ENCODE results near the gene PRCP.

The PRCP gene

GRCh38 chr11:82796998-82797961, 103.0 kb downstream of the PRCP start:
- Histone ChIP-seq H3K4me3 (no peak overlapping the region), H3K27ac (peak overlapping the region in 2 of 21 experiments; percentile 6 to 14)

DNA sequence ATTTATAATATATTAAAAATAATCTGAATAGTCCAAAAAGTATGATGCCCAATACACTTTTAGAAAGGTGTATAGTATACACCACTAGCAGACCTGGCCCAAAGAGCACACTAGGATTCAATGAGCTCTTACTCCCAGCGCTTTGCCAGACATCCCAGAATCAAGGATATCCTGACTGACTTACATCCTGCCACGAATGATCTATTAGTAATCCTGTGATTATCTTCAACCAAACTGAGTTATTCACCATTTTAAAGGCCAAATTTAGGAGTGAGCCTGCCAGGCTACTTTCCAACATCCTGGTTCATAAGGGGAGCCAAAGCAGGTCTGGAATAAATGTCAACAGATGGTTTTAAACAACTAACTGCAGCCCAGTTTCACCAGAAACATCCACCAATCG, 105.7 kb downstream of the PRCP start:
- no peak overlapping the region for H3K4me3 ChIP-seq
- no peak overlapping the region for H3K27ac ChIP-seq

DNA sequence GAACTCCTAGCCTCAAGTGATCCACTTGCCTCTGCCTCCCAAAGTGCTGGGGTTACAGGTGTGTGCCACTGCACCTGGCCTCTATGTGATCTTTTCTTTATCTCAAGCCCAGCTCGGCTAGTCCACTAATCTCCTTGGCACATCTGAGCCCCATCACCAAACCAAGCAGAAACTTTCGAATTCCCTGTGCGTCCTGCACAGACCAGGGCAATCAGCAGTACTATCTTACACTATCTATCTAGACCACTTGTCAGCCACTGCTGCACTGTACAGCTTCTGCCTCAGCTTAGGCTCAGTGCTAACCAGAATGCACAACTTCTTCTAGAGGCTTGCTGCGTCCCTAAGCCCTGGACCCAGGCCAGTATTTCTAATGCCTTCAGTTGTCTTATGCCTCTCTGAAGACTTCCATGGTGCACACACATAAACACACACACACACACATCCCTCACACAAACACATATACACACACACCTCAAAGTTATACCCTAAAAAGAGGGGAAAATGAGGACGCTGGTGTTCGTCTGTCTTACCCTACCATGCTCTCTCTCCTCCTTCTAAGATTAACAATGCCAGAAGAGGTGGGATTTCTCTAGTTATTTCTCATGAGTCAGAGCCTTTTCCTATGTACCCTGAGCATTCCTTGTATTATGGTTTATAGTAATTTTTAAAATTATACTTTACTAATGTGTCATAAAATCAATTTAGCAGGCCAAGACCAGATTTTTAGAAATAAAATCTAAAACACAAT, 107.2 kb downstream of the PRCP start:
- no peak overlapping the region for H3K27ac ChIP-seq
- no peak overlapping the region for H3K4me3 ChIP-seq

DNA sequence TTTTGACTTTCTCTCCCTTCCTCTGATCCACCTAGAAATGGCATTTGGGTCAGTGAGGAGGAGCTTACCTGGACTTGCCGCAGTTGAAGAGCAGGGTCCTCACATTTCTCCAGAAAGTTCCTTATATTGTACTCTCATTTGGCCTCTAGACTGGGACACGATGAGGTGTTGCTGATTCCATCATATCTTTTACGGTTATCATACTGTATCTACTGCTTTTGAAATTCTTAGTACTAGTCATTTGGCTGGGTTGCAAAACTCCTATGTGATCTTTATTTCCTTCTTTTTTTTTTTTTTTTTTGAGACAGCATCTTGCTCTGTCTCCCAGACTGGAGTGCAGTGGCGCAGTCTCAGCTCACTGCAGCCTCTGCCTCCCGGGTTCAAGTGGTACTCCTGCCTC, 107.9 kb downstream of the PRCP start:
- H3K4me3 ChIP-seq: no peak overlapping the region
- H3K27ac ChIP-seq: no peak overlapping the region

DNA sequence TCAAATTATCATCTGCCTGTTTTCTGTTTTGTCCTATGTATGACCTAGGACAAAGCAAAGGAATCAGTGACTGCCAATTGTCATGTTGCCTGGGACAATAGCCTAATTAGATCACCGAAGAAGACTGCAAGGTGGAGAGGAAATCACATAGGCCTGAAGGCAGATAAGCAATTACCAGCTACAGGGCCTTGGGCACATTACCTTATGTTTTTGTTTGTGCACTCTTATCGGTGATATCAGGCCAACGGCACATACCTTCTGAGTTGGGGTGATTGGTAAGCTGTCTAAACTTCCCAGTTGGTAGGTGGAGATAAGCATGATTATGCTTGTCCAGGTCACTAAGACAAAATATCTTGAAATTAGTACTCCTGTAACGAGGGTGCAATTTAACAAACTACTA, 108.5 kb downstream of the PRCP start:
- Histone ChIP-seq H3K27ac (no peak overlapping the region), H3K4me3 (no peak overlapping the region)

DNA sequence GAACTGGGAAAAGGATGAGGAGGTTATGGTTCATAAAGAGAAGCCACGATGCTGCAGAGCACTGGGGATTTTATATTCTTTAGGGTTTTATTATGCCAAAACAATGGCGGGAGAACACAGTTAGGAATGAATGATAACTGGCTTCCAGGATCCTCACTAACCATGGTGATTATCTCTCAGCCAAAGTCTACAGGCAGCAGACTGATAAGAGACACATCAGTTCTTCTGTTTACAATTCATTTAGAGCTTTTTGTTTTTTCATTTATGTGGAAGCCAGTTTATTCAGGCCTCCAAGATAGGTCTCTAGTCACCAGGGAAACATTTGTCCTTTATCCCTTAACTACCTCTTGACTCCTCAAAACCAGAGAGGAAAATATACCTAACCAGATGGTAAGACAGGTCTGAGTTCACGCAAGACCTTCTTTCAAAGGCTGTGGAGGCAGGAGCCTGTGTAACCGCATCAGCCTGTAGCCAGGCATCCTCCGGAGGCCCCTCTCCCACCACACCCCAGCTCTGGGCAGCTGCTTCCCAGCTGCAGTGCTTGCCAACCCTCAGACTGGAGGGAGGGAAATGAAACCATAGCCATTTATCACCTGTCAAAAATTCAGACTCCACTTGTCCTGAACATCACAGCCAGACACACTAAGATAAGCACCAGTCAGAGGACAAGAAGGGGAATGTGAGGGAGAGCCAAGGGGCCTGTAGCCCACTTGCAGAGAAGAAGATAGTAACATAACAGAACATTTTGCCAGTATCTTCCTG, 109.3 kb downstream of the PRCP start:
- Histone ChIP-seq H3K4me3 (no peak overlapping the region), H3K27ac (peak overlapping the region in 1 of 21 experiments; percentile 37)

GRCh38 chr11:82787981-82788380, 112.2 kb downstream of the PRCP start:
- Histone ChIP-seq H3K27ac (no peak overlapping the region), H3K4me3 (no peak overlapping the region)

- H3K4me3 ChIP-seq: no peak overlapping the region
- no peak overlapping the region for H3K27ac ChIP-seq
These were observed 113.4 kb downstream of the PRCP start for GRCh38 chr11:82786836-82787235.

DNA sequence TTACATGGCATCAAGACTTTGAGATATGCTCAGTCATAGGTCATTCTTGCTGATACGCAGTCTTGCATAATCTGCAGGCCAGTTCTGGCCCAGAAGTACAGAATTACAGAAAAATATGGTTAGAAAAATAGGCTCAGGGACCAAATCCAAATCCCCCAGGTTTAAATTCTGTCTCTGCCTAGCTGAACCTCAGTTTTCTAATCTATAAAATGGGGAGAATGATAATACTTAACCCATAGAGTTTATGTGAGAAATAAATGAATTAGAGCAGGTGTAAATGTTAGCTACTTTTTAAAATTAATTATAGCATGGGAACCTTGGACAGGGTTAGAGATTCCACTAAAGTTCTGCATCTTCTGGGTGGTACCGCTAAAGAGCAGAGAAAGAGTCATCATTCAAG, 114.2 kb downstream of the PRCP start:
- no peak overlapping the region for H3K4me3 ChIP-seq
- H3K27ac ChIP-seq: no peak overlapping the region

DNA sequence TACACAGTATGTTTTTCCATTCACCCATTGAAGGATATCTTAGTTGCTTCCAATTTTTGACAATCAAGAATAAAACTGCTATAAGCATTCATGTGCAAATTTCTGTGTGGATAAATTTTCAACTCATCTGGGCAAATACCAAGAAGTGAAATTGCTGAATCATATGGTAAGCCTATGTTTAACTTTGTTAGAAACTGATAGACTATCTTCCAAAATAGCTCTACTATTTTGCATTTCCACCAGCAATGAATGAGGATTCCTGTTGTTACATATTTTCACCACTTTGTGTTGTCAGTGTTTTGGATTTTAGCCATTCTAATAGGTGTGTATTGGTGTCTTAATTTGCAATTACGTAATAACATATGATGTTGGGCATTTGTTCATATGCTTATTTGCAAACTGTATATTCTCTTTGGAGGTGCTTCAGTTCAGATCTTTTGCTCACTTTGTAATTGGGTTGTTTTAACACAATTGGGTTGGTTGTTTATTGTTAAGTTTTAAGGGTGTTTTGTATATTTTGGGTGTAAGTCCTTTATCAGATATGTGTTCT, 117.3 kb downstream of the PRCP start:
- Histone ChIP-seq H3K4me3 (no peak overlapping the region), H3K27ac (no peak overlapping the region)

DNA sequence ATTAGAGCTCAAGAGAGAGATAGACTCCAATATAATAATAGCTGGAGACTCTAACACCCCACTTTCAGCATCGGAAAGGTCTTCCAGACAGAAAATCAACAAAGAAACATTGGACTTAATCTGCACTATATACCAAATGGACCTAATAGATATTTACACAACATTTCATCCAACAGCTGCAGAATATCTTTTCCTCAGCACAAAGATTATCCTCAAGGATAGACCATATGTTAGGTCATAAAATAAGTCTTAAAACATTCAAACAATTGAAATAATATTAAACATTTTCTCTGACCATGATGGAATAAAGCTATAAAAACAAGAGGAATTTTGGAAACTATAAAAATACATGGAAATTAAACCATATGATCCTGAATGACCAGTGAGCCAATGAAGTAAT, 121.5 kb downstream of the PRCP start:
- Histone ChIP-seq H3K27ac (no peak overlapping the region), H3K4me3 (no peak overlapping the region)

DNA sequence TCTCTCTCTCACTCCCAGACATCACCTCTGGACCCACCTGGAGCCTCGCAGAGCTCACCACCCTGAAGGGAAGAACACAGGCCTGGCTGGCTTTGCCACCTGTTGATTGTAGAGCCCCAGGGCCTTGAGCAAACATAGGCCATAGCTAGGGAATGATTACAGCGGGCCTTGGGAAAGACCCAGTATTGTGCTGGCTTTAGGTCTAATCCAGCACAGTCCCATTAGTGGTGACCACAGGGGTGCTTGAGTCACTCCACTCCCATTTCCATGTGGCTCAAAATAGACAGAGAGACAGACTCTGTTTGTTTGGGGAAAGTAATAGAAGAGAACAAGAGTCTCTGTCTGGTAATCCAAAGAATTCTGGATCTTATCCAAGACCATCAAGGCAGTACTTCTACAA, 123.9 kb downstream of the PRCP start:
- Histone ChIP-seq H3K4me3 (no peak overlapping the region), H3K27ac (no peak overlapping the region)

DNA sequence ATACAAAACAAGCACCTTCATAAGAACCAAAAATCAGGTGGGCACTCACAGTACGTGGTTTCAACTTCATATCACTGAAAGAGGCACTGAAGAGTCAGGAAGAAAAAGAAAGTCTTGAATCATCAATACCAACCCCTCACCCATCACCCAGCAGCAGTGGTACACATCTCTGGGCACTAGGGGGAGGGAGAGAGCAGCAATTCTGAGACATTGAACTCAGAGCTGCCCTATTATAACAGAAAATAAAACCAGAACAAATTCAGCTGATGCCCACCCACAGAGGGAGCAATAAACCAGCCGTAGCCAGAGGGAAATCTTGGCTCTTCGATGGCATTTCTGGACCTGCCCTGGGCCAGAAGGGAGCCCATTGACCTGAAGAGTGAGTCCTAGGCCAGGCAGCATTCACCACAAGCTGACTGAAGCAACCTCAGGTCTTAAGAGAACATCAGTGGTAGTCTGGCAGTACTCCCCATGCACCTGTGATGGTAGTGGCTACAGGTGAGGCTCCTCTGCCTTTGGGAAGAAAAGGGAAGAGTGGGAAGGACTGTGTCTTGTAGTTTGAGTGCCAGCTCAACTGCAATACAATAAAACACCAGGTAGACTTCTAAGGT, 124.4 kb downstream of the PRCP start:
- Histone ChIP-seq H3K27ac (no peak overlapping the region), H3K4me3 (no peak overlapping the region)

- no peak overlapping the region for H3K4me3 ChIP-seq
- no peak overlapping the region for H3K27ac ChIP-seq
These were observed 125.0 kb downstream of the PRCP start for GRCh38 chr11:82775218-82775617.
